Mesendoderm (in vitro differentiated cells): ENCODE measurements around the gene SERPINA12.

Experiments
- DNase-seq: peaks from one replicate; pipeline ENCODE4 v3.0.0; 2013
- H2AK5ac ChIP-seq: 2 replicates; pipeline ENCODE4 v1.6.1; 2013; ENCODE audit warnings: low read length, inconsistent platforms
- H2BK120ac ChIP-seq: 2 replicates; pipeline ENCODE4 v1.6.1; 2013; ENCODE audit warnings: low read depth, mild to moderate bottlenecking, low read length, moderate library complexity, mixed read lengths
- H2BK15ac ChIP-seq: replicated peaks from 2 replicates; pipeline ENCODE4 v1.6.1; 2013; ENCODE audit warnings: low read depth, mild to moderate bottlenecking, moderate library complexity
- H2BK5ac ChIP-seq: 2 replicates; pipeline ENCODE4 v1.6.1; 2013; ENCODE audit warnings: low read length, inconsistent platforms
- H3K18ac ChIP-seq: 2 replicates; pipeline ENCODE4 v1.6.1; 2013; ENCODE audit warnings: mild to moderate bottlenecking, low read length, mixed read lengths
- H3K23ac ChIP-seq: one replicate; pipeline ENCODE4 v1.6.1; 2013; ENCODE audit warnings: low read length
- H3K27ac ChIP-seq: 2 replicates; pipeline ENCODE4 v1.5.1; 2013; ENCODE audit warnings: low read depth, mild to moderate bottlenecking, inconsistent platforms, low read length, moderate library complexity
- H3K27me3 ChIP-seq: 2 replicates; pipeline ENCODE4 v1.6.1; 2013; ENCODE audit warnings: low read length, control low read depth, mild to moderate bottlenecking, inconsistent platforms; ENCODE audit not compliant: insufficient read depth, poor library complexity
- H3K36me3 ChIP-seq: 2 replicates; pipeline ENCODE4 v1.6.1; 2013; ENCODE audit warnings: low read length, inconsistent platforms; ENCODE audit not compliant: control insufficient read depth, insufficient read depth
- H3K4ac ChIP-seq: one replicate; pipeline ENCODE4 v1.6.1; 2013; ENCODE audit warnings: low read depth, mild to moderate bottlenecking, low read length, moderate library complexity
- H3K4me1 ChIP-seq: 2 replicates; pipeline ENCODE4 v1.6.1; 2013; ENCODE audit warnings: low read depth, low read length, inconsistent platforms; ENCODE audit not compliant: control insufficient read depth
- H3K4me2 ChIP-seq: 2 replicates; pipeline ENCODE4 v1.6.1; 2013; ENCODE audit warnings: low read length
- H3K4me3 ChIP-seq: 2 replicates; pipeline ENCODE4 v1.5.1; 2013; ENCODE audit warnings: mild to moderate bottlenecking, low read length
- H3K56ac ChIP-seq: one replicate; pipeline ENCODE4 v1.6.1; 2013; ENCODE audit warnings: low read length
- H3K79me1 ChIP-seq: 2 replicates; pipeline ENCODE4 v1.6.1; 2013; ENCODE audit warnings: low read length, inconsistent platforms
- H3K79me2 ChIP-seq: 2 replicates; pipeline ENCODE4 v1.6.1; 2013; ENCODE audit warnings: mild to moderate bottlenecking, low read length; ENCODE audit not compliant: control insufficient read depth, insufficient read depth
- H3K9ac ChIP-seq: 2 replicates; pipeline ENCODE4 v1.6.1; 2013; ENCODE audit warnings: low read length, inconsistent platforms
- H4K5ac ChIP-seq: one replicate; pipeline ENCODE4 v1.6.1; 2013; ENCODE audit warnings: low read length
- H4K8ac ChIP-seq: one replicate; pipeline ENCODE4 v1.6.1; 2013; ENCODE audit warnings: low read depth, mild to moderate bottlenecking, control low read depth, low read length, moderate library complexity
- WGBS: extraction: QIAGEN DNeasy Blood & Tissue Kit; methylation state at CpG from one replicate; pipeline ENCODE4 v1.1.7; 2013; ENCODE audit warnings: low lambda C conversion rate, missing lambda C conversion rate; ENCODE audit not compliant: insufficient coverage; ENCODE audit errors: extremely low coverage; 5-methylcytosine and 5-hydroxymethylcytosine counted together

SERPINA12 gene

GRCh38 chr14:94446126-94446525 lies 63.1 kb downstream of the SERPINA12 start:
- Histone ChIP-seq H2AK5ac (no peak overlapping the region), H3K4me1 (no peaks in the 10 kb centered on the region), H3K4ac (no peak overlapping the region)

GRCh38 chr14:94445003-94445402 lies 64.3 kb downstream of the SERPINA12 start:
- no peak overlapping the region for H3K18ac ChIP-seq
- no peaks in the 10 kb centered on the region for H3K79me2 ChIP-seq
- no peak overlapping the region for H3K23ac ChIP-seq
- H3K79me1 ChIP-seq = no peaks in the 10 kb centered on the region
- no peak overlapping the region for H3K4ac ChIP-seq
- no peaks in the 10 kb centered on the region for H3K4me1 ChIP-seq
- no peak overlapping the region for H3K9ac ChIP-seq
- H3K27me3 ChIP-seq = no peaks in the 10 kb centered on the region
- no peak overlapping the region for H4K8ac ChIP-seq
- no peak overlapping the region for H3K27ac ChIP-seq
- no peak overlapping the region for H3K4me3 ChIP-seq
- H4K5ac ChIP-seq = no peak overlapping the region
- H3K4me2 ChIP-seq = no peak overlapping the region
- no peaks in the 10 kb centered on the region for H3K36me3 ChIP-seq
- WGBS = no CpG with 5 or more reads among the region's 1 CpG
- no peak overlapping the region for H2BK120ac ChIP-seq
- no peak overlapping the region for H2BK5ac ChIP-seq
- H2AK5ac ChIP-seq = no peak overlapping the region
- H3K56ac ChIP-seq = no peak overlapping the region
- H2BK15ac ChIP-seq = no peak overlapping the region
- no peak for DNase-seq

More at GRCh38 chr14:94446126-94446525, 63.1 kb downstream of the SERPINA12 start:
- Histone ChIP-seq H3K4me2 (no peak overlapping the region), H3K36me3 (no peaks in the 10 kb centered on the region), H2BK5ac (no peak overlapping the region), H3K56ac (no peak overlapping the region), H2BK120ac (no peak overlapping the region), H3K79me1 (no peaks in the 10 kb centered on the region), H4K8ac (no peak overlapping the region), H3K23ac (no peak overlapping the region), H3K79me2 (no peaks in the 10 kb centered on the region), H4K5ac (no peak overlapping the region), H2BK15ac (no peak overlapping the region), H3K27me3 (no peaks in the 10 kb centered on the region), H3K27ac (no peak overlapping the region), H3K18ac (no peak overlapping the region), H3K4me3 (no peak overlapping the region), H3K9ac (no peak overlapping the region)
- DNase-seq = no peak
- WGBS = no CpG with 5 or more reads among the region's 4 CpGs

GRCh38 chr14:94441531-94442205 lies 67.6 kb downstream of the SERPINA12 start:
- no CpG with 5 or more reads among the region's 12 CpGs for WGBS
- Histone ChIP-seq H3K23ac (no peak overlapping the region), H3K27me3 (no peaks in the 10 kb centered on the region), H3K36me3 (no peaks in the 10 kb centered on the region), H3K27ac (no peak overlapping the region), H3K4me2 (no peak overlapping the region), H3K4ac (no peak overlapping the region), H4K8ac (no peak overlapping the region), H3K4me3 (no peak overlapping the region), H3K4me1 (no peaks in the 10 kb centered on the region), H4K5ac (no peak overlapping the region), H3K79me1 (no peaks in the 10 kb centered on the region), H2BK15ac (no peak overlapping the region), H3K9ac (no peak overlapping the region), H2AK5ac (no peak overlapping the region), H2BK5ac (no peak overlapping the region), H3K79me2 (no peaks in the 10 kb centered on the region), H3K56ac (no peak overlapping the region), H2BK120ac (no peak overlapping the region), H3K18ac (no peak overlapping the region)
- DNase-seq = no peak

- H3K27ac ChIP-seq = no peak overlapping the region
- H2BK15ac ChIP-seq = no peak overlapping the region
- H4K8ac ChIP-seq = no peak overlapping the region
- H3K4me3 ChIP-seq = no peak overlapping the region
- no peak overlapping the region for H2BK120ac ChIP-seq
- H3K4me2 ChIP-seq = no peak overlapping the region
- no peaks in the 10 kb centered on the region for H3K79me1 ChIP-seq
- no peak overlapping the region for H3K9ac ChIP-seq
- no peak overlapping the region for H3K56ac ChIP-seq
- no peaks in the 10 kb centered on the region for H3K27me3 ChIP-seq
- H3K4ac ChIP-seq = no peak overlapping the region
- H2BK5ac ChIP-seq = no peak overlapping the region
- no peaks in the 10 kb centered on the region for H3K4me1 ChIP-seq
- no peak for DNase-seq
- H3K79me2 ChIP-seq = no peaks in the 10 kb centered on the region
- no peak overlapping the region for H2AK5ac ChIP-seq
- no peak overlapping the region for H4K5ac ChIP-seq
- H3K18ac ChIP-seq = no peak overlapping the region
- H3K23ac ChIP-seq = no peak overlapping the region
- no peaks in the 10 kb centered on the region for H3K36me3 ChIP-seq
- WGBS = no CpG with 5 or more reads among the region's 4 CpGs
These were observed 68.1 kb downstream of the SERPINA12 start for GRCh38 chr14:94441130-94441529.

- Histone ChIP-seq H3K4me1 (no peaks in the 10 kb centered on the region), H3K36me3 (no peaks in the 10 kb centered on the region), H3K79me2 (no peaks in the 10 kb centered on the region), H4K8ac (no peak overlapping the region), H3K4me2 (no peak overlapping the region), H3K56ac (no peak overlapping the region), H3K9ac (no peak overlapping the region), H3K18ac (no peak overlapping the region), H2BK15ac (no peak overlapping the region), H4K5ac (no peak overlapping the region), H2BK5ac (no peak overlapping the region), H3K27me3 (no peaks in the 10 kb centered on the region), H2AK5ac (no peak overlapping the region), H2BK120ac (no peak overlapping the region), H3K79me1 (no peaks in the 10 kb centered on the region), H3K23ac (no peak overlapping the region), H3K4me3 (no peak overlapping the region), H3K4ac (no peak overlapping the region), H3K27ac (no peak overlapping the region)
- WGBS = no CpG with 5 or more reads among the region's 5 CpGs
- no peak for DNase-seq
These were observed 69.7 kb downstream of the SERPINA12 start for GRCh38 chr14:94439453-94440057.
